Duodenal mucosa (tissue), 2 donors: ENCODE data around the gene PCCB.
"Not testable (repeated sequence)": the region's sequence is repeated elsewhere in the genome, so short reads cannot be mapped to it uniquely, and the experiment has no call there.

Experiments used
- H3K27ac ChIP-seq: one replicate; pipeline ENCODE4 v1.7.0; 2013; ENCODE audit warnings: low read depth, low read length
- H3K27me3 ChIP-seq, 2 donors: one replicate each; pipeline ENCODE4 v1.7.0; 2013; ENCODE audit warnings: low read length in 2 of 2, control low read depth in 1 of 2; ENCODE audit not compliant: insufficient read depth in 2 of 2, control insufficient read depth in 1 of 2
- H3K36me3 ChIP-seq, 2 donors: one replicate each; pipeline ENCODE4 v1.7.0; 2013; ENCODE audit warnings: low read length in 2 of 2, control low read depth in 1 of 2; ENCODE audit not compliant: insufficient read depth in 2 of 2, control insufficient read depth in 1 of 2
- H3K4me1 ChIP-seq, 2 donors: one replicate each; pipeline ENCODE4 v1.7.0; 2013; ENCODE audit warnings: low read length in 2 of 2, control low read depth in 1 of 2; ENCODE audit not compliant: insufficient read depth in 2 of 2, control insufficient read depth in 1 of 2
- H3K4me3 ChIP-seq, 2 donors: one replicate each; pipeline ENCODE4 v1.7.0; 2013; ENCODE audit warnings: low read length in 2 of 2, low read depth in 1 of 2
- H3K9ac ChIP-seq, 2 donors: one replicate each; pipeline ENCODE4 v1.7.0; 2013; ENCODE audit warnings: low read length in 2 of 2, low read depth in 1 of 2
- H3K9me3 ChIP-seq, 2 donors: one replicate each; pipeline ENCODE4 v1.7.0; 2013; ENCODE audit warnings: low read length in 2 of 2, control low read depth in 1 of 2; ENCODE audit not compliant: control insufficient read depth in 1 of 2

Gene PCCB

GRCh38 chr3:136334726-136335125 is 84.6 kb downstream of the PCCB start:
- H3K4me3 ChIP-seq, H3K9me3 ChIP-seq, H3K27me3 ChIP-seq, H3K27ac ChIP-seq, H3K4me1 ChIP-seq, H3K9ac ChIP-seq: not testable (repeated sequence)
- peaks cover 20 to 46% of the 10 kb centered on the region in 2 donors for H3K36me3 ChIP-seq

GRCh38 chr3:136336329-136337100 is 86.4 kb downstream of the PCCB start:
- Histone ChIP-seq H3K9ac (no peak overlapping the region), H3K27me3 (no peaks in the 10 kb centered on the region), H3K4me3 (no peak overlapping the region), H3K9me3 (no peaks in the 10 kb centered on the region), H3K27ac (no peak overlapping the region), H3K36me3 (peaks cover 20 to 53% of the 10 kb centered on the region in 2 donors), H3K4me1 (no peaks in the 10 kb centered on the region)

GRCh38 chr3:136343446-136343845 is 93.3 kb downstream of the PCCB start:
- Histone ChIP-seq H3K36me3 (peaks cover 4 to 28% of the 10 kb centered on the region in 2 donors), H3K27ac (no peak overlapping the region)

GRCh38 chr3:136343873-136344555 is 93.9 kb downstream of the PCCB start:
- Histone ChIP-seq H3K4me3 (no peak overlapping the region), H3K9me3 (no peaks in the 10 kb centered on the region), H3K36me3 (peaks cover 5 to 30% of the 10 kb centered on the region in 2 donors), H3K9ac (no peak overlapping the region), H3K27me3 (no peaks in the 10 kb centered on the region), H3K4me1 (peaks cover 4 to 13% of the 10 kb centered on the region in 2 donors), H3K27ac (no peak overlapping the region)

More at GRCh38 chr3:136343446-136343845, 93.3 kb downstream of the PCCB start:
- Histone ChIP-seq H3K4me3 (no peak overlapping the region), H3K9me3 (no peaks in the 10 kb centered on the region), H3K9ac (no peak overlapping the region), H3K4me1 (peaks cover 4 to 13% of the 10 kb centered on the region in 2 donors), H3K27me3 (no peaks in the 10 kb centered on the region)

GRCh38 chr3:136346486-136346885 is 96.3 kb downstream of the PCCB start:
- peaks cover 4 to 22% of the 10 kb centered on the region in 2 donors for H3K36me3 ChIP-seq
- no peak overlapping the region for H3K4me3 ChIP-seq
- no peak overlapping the region for H3K9ac ChIP-seq
- H3K9me3 ChIP-seq: no peaks in the 10 kb centered on the region
- no peaks in the 10 kb centered on the region for H3K27me3 ChIP-seq
- H3K4me1 ChIP-seq: peaks cover 4 to 13% of the 10 kb centered on the region in 2 donors
- H3K27ac ChIP-seq: no peak overlapping the region

- H3K36me3 ChIP-seq: peaks cover 4 to 13% of the 10 kb centered on the region in 2 donors
Measured at GRCh38 chr3:136350132-136350531, 100.0 kb downstream of the PCCB start.

GRCh38 chr3:136350557-136350956 is 100.4 kb downstream of the PCCB start:
- no peak overlapping the region for H3K9ac ChIP-seq
- no peak overlapping the region for H3K27ac ChIP-seq
- H3K4me1 ChIP-seq: no peaks in the 10 kb centered on the region

More at GRCh38 chr3:136350132-136350531, 100.0 kb downstream of the PCCB start:
- no peak overlapping the region for H3K4me3 ChIP-seq
- H3K9ac ChIP-seq: no peak overlapping the region
- H3K27me3 ChIP-seq: no peaks in the 10 kb centered on the region
- no peaks in the 10 kb centered on the region for H3K9me3 ChIP-seq
- no peaks in the 10 kb centered on the region for H3K4me1 ChIP-seq
- H3K27ac ChIP-seq: no peak overlapping the region

GRCh38 chr3:136351351-136351750 is 101.2 kb downstream of the PCCB start:
- Histone ChIP-seq H3K4me1 (no peaks in the 10 kb centered on the region), H3K9me3 (no peaks in the 10 kb centered on the region), H3K27ac (no peak overlapping the region), H3K36me3 (peaks cover 4 to 13% of the 10 kb centered on the region in 2 donors), H3K9ac (no peak overlapping the region), H3K27me3 (no peaks in the 10 kb centered on the region), H3K4me3 (no peak overlapping the region)

More at GRCh38 chr3:136350557-136350956, 100.4 kb downstream of the PCCB start:
- H3K27me3 ChIP-seq: no peaks in the 10 kb centered on the region
- H3K9me3 ChIP-seq: no peaks in the 10 kb centered on the region
- peaks cover 4 to 13% of the 10 kb centered on the region in 2 donors for H3K36me3 ChIP-seq
- H3K4me3 ChIP-seq: no peak overlapping the region

GRCh38 chr3:136351905-136352304 is 101.8 kb downstream of the PCCB start:
- Histone ChIP-seq H3K27ac (no peak overlapping the region), H3K9me3 (no peaks in the 10 kb centered on the region), H3K4me1 (no peaks in the 10 kb centered on the region), H3K9ac (no peak overlapping the region), H3K27me3 (no peaks in the 10 kb centered on the region), H3K4me3 (no peak overlapping the region), H3K36me3 (peaks cover 4 to 13% of the 10 kb centered on the region in 2 donors)

- H3K27ac ChIP-seq: no peak overlapping the region
- H3K27me3 ChIP-seq: no peaks in the 10 kb centered on the region
- H3K9ac ChIP-seq: no peak overlapping the region
- H3K36me3 ChIP-seq: peaks cover 4 to 12% of the 10 kb centered on the region in 2 donors
- no peaks in the 10 kb centered on the region for H3K9me3 ChIP-seq
- H3K4me1 ChIP-seq: no peaks in the 10 kb centered on the region
- H3K4me3 ChIP-seq: no peak overlapping the region
Measured at GRCh38 chr3:136353461-136353860, 103.3 kb downstream of the PCCB start.
